Left lung (tissue), 10 donors: ENCODE measurements around the gene LMAN1L. TPM values are rescaled to one million over a fixed set of nuclear protein-coding genes. Genes with fewer than 3 reads are reported as not detected.

ENCODE experiments used
- ATAC-seq: fragments of 200-7000 bp; cut with Tn5 transposase; one replicate; pipeline ENCODE4 v1.9.1; 2020; ENCODE audit warnings: moderate library complexity
- DNase-seq, 4 donors: peaks; one replicate each; pipeline ENCODE4 v3.0.0-alpha.2; 2013 to 2020
- H3K27ac ChIP-seq, 2 donors: fragments of 200-600 bp; sonication (generic) in 1 of 2; one replicate each; pipeline versions ENCODE4 v1.5.0 to v1.8.0; 2020 to 2021
- H3K27me3 ChIP-seq, 2 donors: fragments of 200-600 bp; sonication (generic) in 1 of 2; one replicate each; pipeline versions ENCODE4 v1.5.0 to v1.8.0; 2020 to 2021
- H3K36me3 ChIP-seq, 2 donors: fragments of 200-600 bp; sonication (generic) in 1 of 2; one replicate each; pipeline versions ENCODE4 v1.5.0 to v1.8.0; 2020 to 2021
- H3K4me1 ChIP-seq, 2 donors: fragments of 200-600 bp; one replicate each; pipeline ENCODE4 v1.8.0; 2021
- H3K4me3 ChIP-seq, 2 donors: fragments of 200-600 bp; sonication (generic) in 1 of 2; one replicate each; pipeline versions ENCODE4 v1.5.0 to v1.8.0; 2020 to 2021; ENCODE audit warnings: mild to moderate bottlenecking in 1 of 2
- H3K9me3 ChIP-seq, 2 donors: fragments of 200-600 bp; sonication (generic) in 1 of 2; one replicate each; pipeline versions ENCODE4 v1.5.0 to v1.8.0; 2020 to 2021
- intact Hi-C, 2 donors: fragments of 100-400 bp; cut with DNase I; formaldehyde crosslinking; loops; one replicate each; pipeline versions ENCODE4 v1.11.2 to v1.14.2; 2022
- polyA plus RNA-seq, 6 donors: library from polyadenylated mRNA; unstranded; fragments of 120-200 nt; gene quantifications; one replicate each; pipeline ENCODE4 v1.2.1, GENCODE V29; 2013; ENCODE audit not compliant: insufficient read length in 6 of 6
- total RNA-seq, 2 donors: library from RNA; stranded (reverse); fragmentation: NEBNext Ultra II Directional; extraction: Animal tissue kit (Norgen Biotek cat#: 25700); gene quantifications; one replicate each; pipeline ENCODE4 v1.2.1, GENCODE V29; 2021
- TF ChIP-seq, protein P1 (sequence below), 2 donors: fragments of 200-600 bp; sonication (generic) in 1 of 2; IDR thresholded peaks; one replicate each; pipeline versions ENCODE4 v1.5.0 to v1.8.0; 2021; ENCODE audit warnings: antibody characterized with exemption in 2 of 2
- donor health status: DM: no; HTN: yes; CAD: no.
- donor health status: DM: no; HTN: no; CAD: no.

Gene LMAN1L
- total and polyA plus RNA-seq, 8 donors = 0.08 to 0.39 (median 0.32) TPM; not detected in 5

- ATAC-seq (peak; percentile 78), DNase-seq (peak in 3 of 4 donors; percentile 42 to 85 (median 69))
- TF ChIP-seq, protein P1, sequence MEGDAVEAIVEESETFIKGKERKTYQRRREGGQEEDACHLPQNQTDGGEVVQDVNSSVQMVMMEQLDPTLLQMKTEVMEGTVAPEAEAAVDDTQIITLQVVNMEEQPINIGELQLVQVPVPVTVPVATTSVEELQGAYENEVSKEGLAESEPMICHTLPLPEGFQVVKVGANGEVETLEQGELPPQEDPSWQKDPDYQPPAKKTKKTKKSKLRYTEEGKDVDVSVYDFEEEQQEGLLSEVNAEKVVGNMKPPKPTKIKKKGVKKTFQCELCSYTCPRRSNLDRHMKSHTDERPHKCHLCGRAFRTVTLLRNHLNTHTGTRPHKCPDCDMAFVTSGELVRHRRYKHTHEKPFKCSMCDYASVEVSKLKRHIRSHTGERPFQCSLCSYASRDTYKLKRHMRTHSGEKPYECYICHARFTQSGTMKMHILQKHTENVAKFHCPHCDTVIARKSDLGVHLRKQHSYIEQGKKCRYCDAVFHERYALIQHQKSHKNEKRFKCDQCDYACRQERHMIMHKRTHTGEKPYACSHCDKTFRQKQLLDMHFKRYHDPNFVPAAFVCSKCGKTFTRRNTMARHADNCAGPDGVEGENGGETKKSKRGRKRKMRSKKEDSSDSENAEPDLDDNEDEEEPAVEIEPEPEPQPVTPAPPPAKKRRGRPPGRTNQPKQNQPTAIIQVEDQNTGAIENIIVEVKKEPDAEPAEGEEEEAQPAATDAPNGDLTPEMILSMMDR (IDR thresholded peaks at IDR 0.05) = peak; percentile 67 to 84
- Histone ChIP-seq H3K36me3 (no peaks in the 10 kb centered on the region), H3K9me3 (no peaks in the 10 kb centered on the region), H3K4me3 (no peak overlapping the region), H3K27me3 (peaks cover 0 to 4% of the 10 kb centered on the region in 2 donors), H3K4me1 (peaks cover 5 to 19% of the 10 kb centered on the region in 2 donors), H3K27ac (no peak overlapping the region)
- intact Hi-C loops = loop anchor here (2.0 to 10.0 kb wide), 2 partner anchors 134 kb away; no protein-coding TSS in a partner anchor
Observed at GRCh38 chr15:74768771-74769342, 43.8 kb upstream of the LMAN1L start.

DNA sequence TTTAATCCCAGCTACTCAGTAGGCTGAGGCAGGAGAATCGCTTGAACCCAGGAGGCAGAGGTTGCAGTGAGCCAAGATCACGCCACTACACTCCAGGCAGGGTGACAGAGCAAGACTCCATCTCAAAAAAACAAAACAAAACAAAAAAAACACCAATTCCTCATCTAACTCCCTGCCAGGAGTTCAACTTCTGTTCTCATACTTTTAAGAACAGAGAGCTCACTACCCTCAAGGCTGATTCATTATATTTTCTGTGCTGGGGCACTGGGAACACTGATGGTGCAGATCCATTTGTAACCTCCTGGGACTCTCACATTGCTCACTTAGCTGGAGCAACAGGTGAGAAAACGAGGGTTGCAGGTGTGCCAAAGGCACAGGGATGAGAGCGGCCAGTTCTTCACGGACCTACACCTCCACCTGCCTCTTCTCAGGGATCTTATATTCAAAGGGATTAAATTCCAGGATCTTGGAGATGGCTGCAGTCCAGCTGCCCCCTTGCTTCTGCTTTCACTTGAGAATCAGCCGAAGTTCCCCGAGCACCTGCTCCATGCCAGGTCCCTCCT lies 43.1 kb upstream of the LMAN1L start:
- Histone ChIP-seq H3K4me3 (no peak overlapping the region), H3K36me3 (no peaks in the 10 kb centered on the region), H3K9me3 (no peaks in the 10 kb centered on the region), H3K27me3 (peaks cover 0 to 4% of the 10 kb centered on the region in 2 donors), H3K27ac (no peak overlapping the region), H3K4me1 (peaks cover 5 to 26% of the 10 kb centered on the region in 2 donors)
- intact Hi-C loops = loop anchor here (2.0 to 10.0 kb wide), 3 partner anchors 135 to 183 kb away; no protein-coding TSS in a partner anchor
- TF ChIP-seq, protein P1 (IDR thresholded peaks at IDR 0.05) = no peak
- ATAC-seq = no peak
- DNase-seq = peak in 1 of 4 donors; percentile 2

- H3K9me3 ChIP-seq = no peaks in the 10 kb centered on the region
- peaks cover 5 to 34% of the 10 kb centered on the region in 2 donors for H3K4me1 ChIP-seq
- ATAC-seq = no peak
- intact Hi-C loops = loop anchor here in 1 of 2 donors (5.0 kb wide), 1 partner anchor 182 kb away; no protein-coding TSS in a partner anchor
- H3K4me3 ChIP-seq = no peak overlapping the region
- no peak overlapping the region for H3K27ac ChIP-seq
- DNase-seq = peak in 1 of 4 donors; percentile 26
- H3K27me3 ChIP-seq = peaks cover 0 to 4% of the 10 kb centered on the region in 2 donors
- TF ChIP-seq, protein P1 (IDR thresholded peaks at IDR 0.05) = no peak
- H3K36me3 ChIP-seq = no peaks in the 10 kb centered on the region
Observed at GRCh38 chr15:74770211-74770903, 42.3 kb upstream of the LMAN1L start.

- intact Hi-C loops = loop anchor here in 1 of 2 donors (5.0 kb wide), 1 partner anchor 179 kb away; no protein-coding TSS in a partner anchor
- Histone ChIP-seq H3K36me3 (no peaks in the 10 kb centered on the region), H3K27me3 (peaks cover 0 to 4% of the 10 kb centered on the region in 2 donors), H3K27ac (no peak overlapping the region), H3K4me3 (no peak overlapping the region), H3K4me1 (peaks cover 14 to 63% of the 10 kb centered on the region in 2 donors), H3K9me3 (no peaks in the 10 kb centered on the region)
- no peak for ATAC-seq
- TF ChIP-seq, protein P1 (IDR thresholded peaks at IDR 0.05) = no peak
- DNase-seq = peak in 1 of 4 donors; percentile 18
Observed at GRCh38 chr15:74773329-74773728, 39.3 kb upstream of the LMAN1L start.
